Fibroblast of the aortic adventitia (primary cell): ENCODE results near the gene CAMKK1. TPM values are rescaled to one million over a fixed set of nuclear protein-coding genes. Genes with fewer than 3 reads are reported as not detected.

Source experiments
- DNase-seq: peaks from one replicate; pipeline ENCODE4 v3.0.0-alpha.2; 2010; ENCODE audit warnings: low read depth
- H3K4me3 ChIP-seq: 2 replicates; pipeline ENCODE4 v1.5.1; 2011; ENCODE audit warnings: low read depth, mild to moderate bottlenecking, control low read depth, low read length, moderate library complexity
- total RNA-seq: library from RNA; depleted of rRNA; stranded (reverse); fragments of >200 nt; gene quantifications from 2 replicates; pipeline ENCODE4 v1.2.3, GENCODE V29; 2012; ENCODE audit warnings: low replicate concordance
- TF ChIP-seq, protein P1 (sequence below): IDR thresholded peaks from 2 replicates; pipeline ENCODE4 v1.5.1; 2011; ENCODE audit warnings: mild to moderate bottlenecking, low read length, control low read depth, inconsistent platforms; ENCODE audit not compliant: insufficient read depth

CAMKK1 gene
- total RNA-seq, 1 donor, result 17.7 TPM

DNA sequence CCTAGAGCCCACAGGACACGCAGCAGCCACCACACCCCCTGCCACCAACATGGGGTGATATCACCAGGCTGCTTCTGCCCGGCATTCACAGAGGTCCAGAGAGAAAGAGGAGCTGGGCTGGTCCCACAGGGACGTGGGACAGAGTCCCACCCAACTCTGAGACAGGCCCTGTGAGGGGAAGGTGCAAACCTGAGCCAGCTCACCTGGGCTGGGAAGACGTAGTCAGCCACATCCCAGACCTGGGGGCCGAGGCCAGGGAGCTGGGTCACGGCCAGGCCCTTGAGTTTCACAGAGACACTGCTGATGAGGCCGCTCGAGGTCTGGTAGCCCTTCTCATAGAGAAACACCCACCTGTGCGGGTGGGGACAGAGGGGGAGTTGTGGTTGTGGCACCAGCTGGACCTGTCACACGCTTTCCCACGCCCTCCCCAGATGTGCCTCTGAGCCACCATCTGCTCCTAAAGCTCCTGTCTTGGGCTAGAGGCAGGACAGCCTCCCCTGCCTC, 12.2 kb upstream of the CAMKK1 start:
- TF ChIP-seq, protein P1, sequence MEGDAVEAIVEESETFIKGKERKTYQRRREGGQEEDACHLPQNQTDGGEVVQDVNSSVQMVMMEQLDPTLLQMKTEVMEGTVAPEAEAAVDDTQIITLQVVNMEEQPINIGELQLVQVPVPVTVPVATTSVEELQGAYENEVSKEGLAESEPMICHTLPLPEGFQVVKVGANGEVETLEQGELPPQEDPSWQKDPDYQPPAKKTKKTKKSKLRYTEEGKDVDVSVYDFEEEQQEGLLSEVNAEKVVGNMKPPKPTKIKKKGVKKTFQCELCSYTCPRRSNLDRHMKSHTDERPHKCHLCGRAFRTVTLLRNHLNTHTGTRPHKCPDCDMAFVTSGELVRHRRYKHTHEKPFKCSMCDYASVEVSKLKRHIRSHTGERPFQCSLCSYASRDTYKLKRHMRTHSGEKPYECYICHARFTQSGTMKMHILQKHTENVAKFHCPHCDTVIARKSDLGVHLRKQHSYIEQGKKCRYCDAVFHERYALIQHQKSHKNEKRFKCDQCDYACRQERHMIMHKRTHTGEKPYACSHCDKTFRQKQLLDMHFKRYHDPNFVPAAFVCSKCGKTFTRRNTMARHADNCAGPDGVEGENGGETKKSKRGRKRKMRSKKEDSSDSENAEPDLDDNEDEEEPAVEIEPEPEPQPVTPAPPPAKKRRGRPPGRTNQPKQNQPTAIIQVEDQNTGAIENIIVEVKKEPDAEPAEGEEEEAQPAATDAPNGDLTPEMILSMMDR, result no peak
- no peak overlapping the region for H3K4me3 ChIP-seq
- no peak for DNase-seq

DNA sequence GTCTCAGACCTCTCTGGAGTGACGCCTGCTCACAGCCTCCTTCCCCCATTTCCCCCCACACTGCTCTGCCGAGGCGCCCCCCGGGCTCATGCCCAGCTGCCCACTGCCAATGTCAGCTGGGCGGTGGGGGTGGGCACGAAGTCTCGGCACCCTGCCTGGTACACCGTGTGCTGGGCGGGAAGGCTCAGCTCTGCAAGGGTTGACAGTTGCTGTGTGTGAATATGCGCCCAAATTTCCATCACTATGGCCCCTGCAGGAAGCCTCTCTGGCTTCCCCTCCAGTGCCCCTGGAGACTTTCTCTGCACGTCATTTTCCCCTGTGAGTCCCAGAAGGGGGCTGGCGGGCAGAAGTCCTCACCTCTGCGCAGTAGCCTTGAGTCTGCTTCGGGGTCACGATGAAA, 11.6 kb upstream of the CAMKK1 start:
- no peak for DNase-seq
- TF ChIP-seq, protein P1, result no peak
- no peak overlapping the region for H3K4me3 ChIP-seq

DNA sequence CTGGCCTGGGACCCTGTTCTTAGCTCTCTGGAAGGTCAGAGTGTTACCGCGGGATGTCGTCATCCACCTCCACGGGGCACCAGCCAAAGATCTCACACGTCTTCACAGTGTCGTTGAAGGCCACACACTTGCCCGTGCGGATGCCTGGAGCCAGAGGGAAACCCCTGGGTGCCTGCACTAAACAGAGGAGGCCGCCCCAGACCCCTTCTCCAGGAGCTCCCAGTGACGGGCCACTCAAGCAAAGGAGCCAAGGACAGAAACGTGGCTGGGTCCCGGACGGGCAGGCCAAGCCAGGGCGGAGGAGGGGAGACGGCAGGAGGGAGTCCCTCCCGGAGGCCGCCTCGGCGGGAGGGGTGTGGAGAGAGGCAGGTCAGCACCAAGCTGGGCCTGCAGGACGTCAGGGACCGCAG, 11.0 kb upstream of the CAMKK1 start:
- TF ChIP-seq, protein P1, result no peak
- no peak for DNase-seq
- H3K4me3 ChIP-seq, result no peak overlapping the region

DNA sequence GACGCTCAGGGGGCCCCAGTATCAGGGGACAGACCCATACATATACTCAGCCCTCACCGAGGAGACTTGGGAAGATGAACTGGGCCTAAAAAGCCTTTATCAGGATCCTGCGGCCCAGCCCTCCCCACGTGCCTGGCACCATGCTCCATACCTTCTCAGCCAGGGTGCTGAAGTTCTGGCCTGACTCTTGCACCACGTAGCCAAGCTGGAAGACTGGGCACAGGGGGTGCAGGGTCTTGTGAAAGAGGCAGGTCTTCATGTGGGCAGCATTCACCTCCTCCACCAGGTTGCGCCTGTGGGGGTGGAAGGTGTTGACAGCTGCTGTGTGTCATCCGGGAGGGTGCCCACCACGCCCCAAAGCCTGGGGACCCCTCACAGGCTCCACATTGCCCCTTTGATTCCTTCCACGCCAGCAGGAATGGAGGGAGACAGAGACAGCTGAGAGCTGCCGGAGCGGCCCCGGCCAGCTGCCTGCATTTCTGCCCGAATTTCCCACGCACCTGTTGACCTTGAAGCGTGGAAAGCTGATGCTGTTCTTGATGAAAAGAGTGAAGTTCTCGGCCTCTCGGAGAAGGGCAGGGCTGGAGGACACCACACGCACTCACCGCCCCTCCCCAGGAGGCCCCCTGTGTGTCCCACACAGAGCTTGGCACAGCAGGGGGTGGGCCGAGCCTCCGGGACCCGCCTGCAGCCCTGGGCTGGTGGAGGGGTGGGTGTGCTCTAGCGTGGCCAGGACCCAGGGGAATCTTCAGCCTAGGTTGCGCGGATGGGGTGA, 10.4 kb upstream of the CAMKK1 start:
- no peak for DNase-seq
- TF ChIP-seq, protein P1, result no peak
- no peak overlapping the region for H3K4me3 ChIP-seq

DNA sequence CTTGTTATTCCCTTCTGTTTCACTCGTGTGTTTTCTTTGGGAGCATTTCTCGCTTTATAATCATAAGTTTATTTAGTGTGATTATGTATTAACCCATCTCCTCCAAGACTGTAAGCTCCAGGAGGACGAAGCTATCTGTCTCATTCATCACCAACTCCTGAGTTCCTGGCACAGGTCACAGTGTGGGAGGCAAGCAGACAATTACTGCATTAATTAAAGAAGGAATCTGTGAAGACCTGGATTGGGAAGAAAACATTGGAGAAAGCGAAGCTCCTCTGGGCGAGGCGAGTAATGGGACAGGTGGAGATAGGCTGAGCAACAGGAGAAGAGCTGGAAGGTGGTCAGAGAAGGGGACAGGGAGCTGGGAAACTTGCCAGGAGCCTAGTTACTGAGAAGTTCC, 7.8 kb upstream of the CAMKK1 start:
- DNase-seq, result no peak
- TF ChIP-seq, protein P1, result no peak
- H3K4me3 ChIP-seq, result no peak overlapping the region

DNA sequence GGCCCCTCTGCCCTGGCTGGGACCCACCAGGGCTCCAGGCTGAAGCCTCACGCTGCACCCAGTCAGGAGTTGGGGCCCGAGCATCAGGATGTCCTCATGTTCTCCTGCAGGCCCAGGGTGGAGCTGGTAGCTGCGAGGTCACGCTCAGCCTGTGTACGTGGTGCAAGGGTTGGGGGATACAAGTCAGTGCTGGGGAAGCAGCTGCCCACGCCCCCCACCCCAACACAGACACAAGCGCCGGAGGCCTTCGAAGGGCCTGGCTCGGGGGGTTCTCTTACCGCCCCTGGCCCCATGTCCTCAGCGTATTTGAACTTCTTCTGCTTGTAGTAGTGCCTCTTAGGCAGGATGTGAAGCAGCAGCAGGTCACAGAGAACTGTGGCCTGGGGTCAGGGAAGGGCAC, 4.9 kb upstream of the CAMKK1 start:
- H3K4me3 ChIP-seq, result no peak overlapping the region
- DNase-seq, result no peak
- TF ChIP-seq, protein P1, result no peak

DNA sequence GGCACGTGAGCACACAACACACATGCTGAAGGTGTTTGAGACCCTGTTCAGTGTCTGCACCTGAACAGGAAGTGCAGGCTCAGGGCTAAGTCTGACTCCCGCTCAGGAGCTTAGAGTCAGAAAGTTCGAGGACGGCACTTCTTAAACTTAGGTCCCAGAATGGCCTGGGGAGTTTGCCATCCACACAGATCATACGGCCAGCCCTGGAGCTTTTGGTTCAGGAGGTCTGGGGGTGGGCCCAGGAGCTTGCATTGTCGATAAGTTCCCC, 4.0 kb upstream of the CAMKK1 start:
- TF ChIP-seq, protein P1, result no peak
- DNase-seq, result no peak
- no peak overlapping the region for H3K4me3 ChIP-seq
